Hepatocyte (in vitro differentiated cells): ENCODE measurements around the gene FXYD6. TPM values are rescaled to one million over a fixed set of nuclear protein-coding genes. Genes with fewer than 3 reads are reported as not detected.

Experiments
- DNase-seq: peaks from one replicate; pipeline ENCODE4 v3.0.0-alpha.2; 2016; ENCODE audit warnings: low spot score
- H2AFZ ChIP-seq: fragments of 200-600 bp; sonication (generic); 2 replicates; pipeline ENCODE4 v1.6.0; 2016; ENCODE audit warnings: antibody characterized with exemption, mild to moderate bottlenecking
- H3K27ac ChIP-seq: fragments of 200-600 bp; sonication (generic); 2 replicates; pipeline ENCODE4 v1.5.1; 2016; ENCODE audit warnings: mild to moderate bottlenecking
- H3K27me3 ChIP-seq: fragments of 200-600 bp; sonication (generic); 2 replicates; pipeline ENCODE4 v1.6.1; 2016
- H3K36me3 ChIP-seq: fragments of 200-600 bp; sonication (generic); replicated peaks from 2 replicates; pipeline ENCODE4 v1.5.1; 2016; ENCODE audit warnings: low read depth; ENCODE audit not compliant: insufficient read depth
- H3K4me1 ChIP-seq: fragments of 200-600 bp; sonication (generic); 2 replicates; pipeline ENCODE4 v1.5.1; 2016; ENCODE audit warnings: mild to moderate bottlenecking, moderate library complexity; ENCODE audit not compliant: insufficient read depth
- H3K4me2 ChIP-seq: fragments of 200-600 bp; sonication (generic); 2 replicates; pipeline ENCODE4 v1.6.0; 2016
- H3K4me3 ChIP-seq: fragments of 200-600 bp; sonication (generic); 2 replicates; pipeline ENCODE4 v1.5.1; 2016; ENCODE audit warnings: mild to moderate bottlenecking
- H3K79me2 ChIP-seq: fragments of 200-600 bp; sonication (generic); 2 replicates; pipeline ENCODE4 v1.6.0; 2017; ENCODE audit warnings: mild to moderate bottlenecking
- H3K9me2 ChIP-seq: fragments of 200-600 bp; sonication (generic); replicated peaks from 2 replicates; pipeline ENCODE4 v1.6.0; 2017; ENCODE audit warnings: mild to moderate bottlenecking; ENCODE audit not compliant: insufficient read depth
- H3K9me3 ChIP-seq: fragments of 200-600 bp; sonication (generic); 2 replicates; pipeline ENCODE4 v1.5.1; 2016; ENCODE audit warnings: low read depth, mild to moderate bottlenecking
- H4K20me1 ChIP-seq: fragments of 200-600 bp; sonication (generic); 2 replicates; pipeline ENCODE4 v1.6.0; 2016; ENCODE audit warnings: mild to moderate bottlenecking; ENCODE audit not compliant: insufficient read depth, poor library complexity, severe bottlenecking
- CTCF ChIP-seq: fragments of 200-600 bp; sonication (generic); IDR thresholded peaks from 2 replicates; pipeline ENCODE4 v1.5.1; 2016; ENCODE audit warnings: antibody characterized with exemption, mild to moderate bottlenecking; ENCODE audit not compliant: poor library complexity
- EZH2 ChIP-seq: fragments of 200-600 bp; sonication (generic); IDR thresholded peaks from 2 replicates; pipeline ENCODE4 v1.6.1; 2016; ENCODE audit warnings: antibody characterized with exemption, mild to moderate bottlenecking, borderline replicate concordance
- EZH2phosphoT487 ChIP-seq: fragments of 200-600 bp; sonication (generic); IDR thresholded peaks from one replicate; pipeline ENCODE4 v1.6.1; 2018; ENCODE audit warnings: antibody characterized with exemption, mild to moderate bottlenecking, low read depth, moderate library complexity; ENCODE audit not compliant: unreplicated experiment, severe bottlenecking
- WGBS: methylation state at CpG from one replicate; pipeline ENCODE4 v1.1.6; 2016; ENCODE audit warnings: low lambda C conversion rate; ENCODE audit errors: missing lambda C conversion rate; 5-methylcytosine and 5-hydroxymethylcytosine counted together
- polyA plus RNA-seq: library from polyadenylated mRNA; unstranded; fragments of >200 nt; fragmentation: Nextera tagmentation; extraction: Ambion mirVana; gene quantifications from 2 replicates; pipeline ENCODE4 v1.2.1, GENCODE V29; 2016
- total RNA-seq: library from RNA; depleted of rRNA; stranded (reverse); fragments of >200 nt; gene quantifications from 2 replicates; pipeline ENCODE4 v1.2.3, GENCODE V29; 2014

FXYD6 gene
- total and polyA plus RNA-seq, 2 experiments from 2014 or later = 28.3 to 56.9 TPM

GRCh38 chr11:117877120-117877784 is 794 bp upstream of the FXYD6 start:
- DNase-seq = no peak
- Histone ChIP-seq H3K36me3 (no peaks in the 10 kb centered on the region), H3K4me1 (peaks cover 15% of the 10 kb centered on the region), H2AFZ (peak overlapping the region; percentile 71), H3K9me3 (no peaks in the 10 kb centered on the region), H3K4me2 (peak overlapping the region; percentile 84), H3K27me3 (peaks cover 54% of the 10 kb centered on the region), H3K79me2 (no peaks in the 10 kb centered on the region), H3K27ac (no peak overlapping the region), H3K9me2 (no peaks in the 10 kb centered on the region), H3K4me3 (peak overlapping the region; percentile 28), H4K20me1 (no peaks in the 10 kb centered on the region)
- no peak for TF ChIP-seq EZH2
- no peak for TF ChIP-seq EZH2phosphoT487
- no peak for TF ChIP-seq CTCF
- 24% methylated on average over 12 of the region's 12 CpGs for WGBS

GRCh38 chr11:117876059-117876340 is 458 bp downstream of the FXYD6 start:
- H3K4me2 ChIP-seq = peak overlapping the region; percentile 84
- H3K27ac ChIP-seq = peak overlapping the region; percentile 33
- H3K27me3 ChIP-seq = peaks cover 47% of the 10 kb centered on the region
- H3K9me2 ChIP-seq = no peaks in the 10 kb centered on the region
- no peaks in the 10 kb centered on the region for H3K9me3 ChIP-seq
- no peaks in the 10 kb centered on the region for H3K36me3 ChIP-seq
- H4K20me1 ChIP-seq = no peaks in the 10 kb centered on the region
- H3K4me1 ChIP-seq = peaks cover 15% of the 10 kb centered on the region
- peak overlapping the region; percentile 28 for H3K4me3 ChIP-seq
- WGBS = 6% methylated on average over 9 of the region's 9 CpGs
- peak overlapping the region; percentile 71 for H2AFZ ChIP-seq
- TF ChIP-seq CTCF = no peak
- no peak for TF ChIP-seq EZH2phosphoT487
- TF ChIP-seq EZH2 = no peak
- no peak for DNase-seq
- H3K79me2 ChIP-seq = no peaks in the 10 kb centered on the region

GRCh38 chr11:117875382-117876058 is 938 bp downstream of the FXYD6 start:
- H4K20me1 ChIP-seq = no peaks in the 10 kb centered on the region
- peak overlapping the region; percentile 28 for H3K4me3 ChIP-seq
- 12% methylated on average over 19 of the region's 20 CpGs for WGBS
- no peaks in the 10 kb centered on the region for H3K9me2 ChIP-seq
- no peak for DNase-seq
- peaks cover 17% of the 10 kb centered on the region for H3K4me1 ChIP-seq
- peak overlapping the region; percentile 84 for H3K4me2 ChIP-seq
- H3K79me2 ChIP-seq = no peaks in the 10 kb centered on the region
- H3K27me3 ChIP-seq = peaks cover 44% of the 10 kb centered on the region
- no peaks in the 10 kb centered on the region for H3K36me3 ChIP-seq
- no peaks in the 10 kb centered on the region for H3K9me3 ChIP-seq
- TF ChIP-seq CTCF = no peak
- no peak for TF ChIP-seq EZH2phosphoT487
- no peak for TF ChIP-seq EZH2
- peak overlapping the region; percentile 71 for H2AFZ ChIP-seq
- H3K27ac ChIP-seq = peak overlapping the region; percentile 20
